Endothelial cell of umbilical vein (primary cell): ENCODE data around the gene LRSAM1. TPM values are rescaled to one million over a fixed set of nuclear protein-coding genes. Genes with fewer than 3 reads are reported as not detected.

Source experiments
- BruUV-seq: library from RNA; stranded (reverse); fragments of 400-500 nt; replicated peaks from 2 replicates; lab custom pipeline; 2021; lab: Mats Ljungman, UMichigan
- CTCF ChIA-PET: fragments of 300-600, 350-600 bp; sonication (Branson Sonifier 250); formaldehyde crosslinking; loops from one replicate; lab custom pipeline; 2021; ENCODE audit warnings: antibody characterized with exemption, inconsistent platforms; lab: Charles Lee
- POLR2A ChIA-PET: fragments of 300-600, 350-600 bp; sonication (Branson Sonifier 250); formaldehyde crosslinking; loops from one replicate; lab custom pipeline; 2021; ENCODE audit warnings: antibody characterized with exemption, inconsistent platforms; lab: Charles Lee
- DNase-seq: peaks from one replicate; pipeline ENCODE4 v3.0.0-alpha.2; 2011; ENCODE audit warnings: low read depth, low spot score
- FAIRE-seq: peaks from 2 replicates; lab custom pipeline; 2011; peaks lifted over from hg19 to GRCh38; lab: Jason Lieb, UNC
- H2AFZ ChIP-seq: 2 replicates; pipeline ENCODE4 v1.6.0; 2012; ENCODE audit warnings: low read depth, low read length, control low read depth, inconsistent platforms
- H3K27ac ChIP-seq: 2 replicates; pipeline ENCODE4 v1.5.1; 2011; ENCODE audit warnings: low read depth, mild to moderate bottlenecking, control low read depth, low read length, moderate library complexity; ENCODE audit not compliant: insufficient read depth
- H3K27me3 ChIP-seq, 2 experiments: 2 replicates each; pipeline versions ENCODE4 v1.6.0 to v1.6.1; 2011; ENCODE audit warnings: low read length in 2 of 2, mixed read lengths in 1 of 2; ENCODE audit not compliant: control insufficient read depth in 2 of 2, insufficient read depth in 2 of 2
- H3K36me3 ChIP-seq, 2 experiments: 2 replicates in 1 of 2; 3 replicates in 1 of 2; pipeline ENCODE4 v1.5.1; 2011; ENCODE audit warnings: low read length in 2 of 2, mild to moderate bottlenecking in 1 of 2, moderate library complexity in 1 of 2; ENCODE audit not compliant: control insufficient read depth in 2 of 2, insufficient read depth in 2 of 2; ENCODE audit errors: extremely low read depth in 1 of 2
- H3K4me1 ChIP-seq: 3 replicates; pipeline ENCODE4 v1.5.1; 2011; ENCODE audit warnings: mild to moderate bottlenecking, low read length; ENCODE audit not compliant: control insufficient read depth, insufficient read depth; ENCODE audit errors: extremely low read depth
- H3K4me2 ChIP-seq: 2 replicates; pipeline ENCODE4 v1.6.1; 2011; ENCODE audit warnings: low read length, control low read depth, mixed read lengths; ENCODE audit not compliant: insufficient read depth
- H3K4me3 ChIP-seq, 3 experiments: fragments of 200-600 bp in 1 of 3; sonication (generic), shearing (Covaris generic) in 1 of 3; replicated peaks in 1 of 3; 2 replicates each; pipeline ENCODE4 v1.5.1; 2011 to 2016; ENCODE audit warnings: control low read depth in 3 of 3, low read length in 3 of 3, mild to moderate bottlenecking in 2 of 3, inconsistent platforms in 1 of 3, low read depth in 1 of 3, moderate library complexity in 1 of 3; ENCODE audit not compliant: insufficient read depth in 1 of 3
- H3K79me2 ChIP-seq: 2 replicates; pipeline ENCODE4 v1.6.0; 2012; ENCODE audit warnings: low read length, inconsistent platforms; ENCODE audit not compliant: control insufficient read depth, insufficient read depth
- H3K9ac ChIP-seq: replicated peaks from 2 replicates; pipeline ENCODE3; 2011; ENCODE audit warnings: low read length, control low read depth; ENCODE audit not compliant: insufficient read depth; ENCODE audit errors: extremely low read depth
- H3K9me1 ChIP-seq: replicated peaks from 3 replicates; pipeline ENCODE4 v1.6.0; 2011; ENCODE audit warnings: mild to moderate bottlenecking, low read length; ENCODE audit not compliant: control insufficient read depth, insufficient read depth; ENCODE audit errors: extremely low read depth
- H3K9me3 ChIP-seq: replicated peaks from 2 replicates; pipeline ENCODE4 v1.5.1; 2012; ENCODE audit warnings: low read length, inconsistent platforms; ENCODE audit not compliant: control insufficient read depth, insufficient read depth
- H4K20me1 ChIP-seq: replicated peaks from 2 replicates; pipeline ENCODE3; 2011; ENCODE audit warnings: mild to moderate bottlenecking, low read length; ENCODE audit not compliant: control insufficient read depth, insufficient read depth; ENCODE audit errors: extremely low read depth
- CTCF ChIP-seq, 2 donors: IDR thresholded peaks; 1 replicate in 1 of 2; 2 replicates in 1 of 2; pipeline ENCODE4 v1.5.1; 2011; ENCODE audit warnings: low read length in 2 of 2, mild to moderate bottlenecking in 2 of 2, moderate library complexity in 2 of 2, control low read depth in 1 of 2, inconsistent platforms in 1 of 2, low read depth in 1 of 2; ENCODE audit not compliant: insufficient read depth in 1 of 2; ENCODE audit errors: extremely low read depth in 1 of 2
- GATA2 ChIP-seq: IDR thresholded peaks from 2 replicates; pipeline ENCODE4 v1.7.0; 2011; ENCODE audit warnings: low read depth, mild to moderate bottlenecking, moderate library complexity, mixed read lengths, low read length; ENCODE audit not compliant: insufficient read length, insufficient read depth
- POLR2AphosphoS5 ChIP-seq: IDR thresholded peaks from 2 replicates; pipeline ENCODE4 v1.6.1; 2012; ENCODE audit warnings: low read depth, mild to moderate bottlenecking, control low read depth, low read length, moderate library complexity; ENCODE audit not compliant: insufficient read depth
- dilution Hi-C: fragments of 300-500 bp; cut with MboI; formaldehyde crosslinking; loops from one replicate; pipeline ENCODE4 v1.15.0; 2019; ENCODE audit warnings: low sequenced_read_pairs; ENCODE audit not compliant: extremely low pct_ligation_motif_present
- intact Hi-C: fragments of 100-400 bp; cut with micrococcal nuclease; formaldehyde crosslinking; loops from one replicate; pipeline ENCODE4 v1.10.0; 2022
- polyA plus RNA-seq, 4 experiments: library from polyadenylated mRNA; depleted of rRNA in 3 of 4; stranded (reverse) in 3 of 4; unstranded in 1 of 4; fragments of >200 nt; gene quantifications; 2 replicates each; pipeline versions ENCODE4 v1.2.1 to v1.2.3, GENCODE V29; 2011 to 2012; ENCODE audit warnings: missing spikeins in 1 of 4
- total RNA-seq: library from RNA; stranded (reverse); gene quantifications from 2 replicates; pipeline ENCODE4 v1.2.3, GENCODE V29; 2021

The LRSAM1 gene
- total and polyA plus RNA-seq, 2 donors (not counting 3 experiments of a cell fraction or from before 2014, with no cell fraction given): 10.8 to 18.9 TPM

- Histone ChIP-seq H3K79me2 (peaks cover 1% of the 10 kb centered on the region), H3K4me2 (no peak overlapping the region), H3K9me1 (no peaks in the 10 kb centered on the region), H4K20me1 (no peaks in the 10 kb centered on the region), H3K27ac (no peak overlapping the region), H3K4me3 (no peak overlapping the region), H2AFZ (no peak overlapping the region), H3K4me1 (no peaks in the 10 kb centered on the region), H3K36me3 (peaks cover 19 to 40% of the 10 kb centered on the region in 2 experiments), H3K9ac (no peak overlapping the region), H3K27me3 (no peaks in the 10 kb centered on the region), H3K9me3 (no peaks in the 10 kb centered on the region)
- intact Hi-C loops (loop anchor here (2.0 kb wide), 2 partner anchors 33 to 73 kb away; no protein-coding TSS in a partner anchor), dilution Hi-C loops (no loop called here)
- no TSS peak for BruUV-seq
- FAIRE-seq: peak; percentile 4
- no peak for TF ChIP-seq GATA2
- TF ChIP-seq CTCF (IDR thresholded peaks at IDR 0.05; ENCODE audit: extremely low read depth in 1 of 2, insufficient read depth in 1 of 2, low read depth in 1 of 2, low read length in 2 of 2): peak; percentile 56 to 74
- peak; percentile 30 for TF ChIP-seq POLR2AphosphoS5
- DNase-seq: peak; percentile 37
- ChIA-PET POLR2A (no interaction called here), CTCF (interaction anchor here (0.8 to 4.6 kb wide), 8 partner anchors 20 to 229 kb away, joined by 3 to 96 read pairs (median 6); partner anchors contain the start of gene TOR2A)
These were observed 54.2 kb downstream of the LRSAM1 start for GRCh38 chr9:127505396-127506116.
